HUDEP-2 (cell line): ENCODE results near the gene ADAMTS2.

Source experiments
- DNase-seq, 76 experiments: peaks; one replicate each; lab custom pipeline; 2025; ENCODE audit not compliant: unreplicated experiment in 76 of 76; lab: John Stamatoyannopoulos, UW

The ADAMTS2 gene

GRCh38 chr5:179314606-179315355 lies 30.5 kb downstream of the ADAMTS2 start:
- no peak for DNase-seq

GRCh38 chr5:179313849-179314521 lies 31.3 kb downstream of the ADAMTS2 start:
- DNase-seq, result no peak

- no peak for DNase-seq
Observed at GRCh38 chr5:179312557-179313235, 32.6 kb downstream of the ADAMTS2 start.

- DNase-seq, result no peak
Observed at GRCh38 chr5:179311581-179311980, 33.7 kb downstream of the ADAMTS2 start.

- DNase-seq, result no peak
Observed at GRCh38 chr5:179311091-179311470, 34.2 kb downstream of the ADAMTS2 start.

- DNase-seq, result no peak
Observed at GRCh38 chr5:179310439-179311090, 34.7 kb downstream of the ADAMTS2 start.

GRCh38 chr5:179309751-179310320 lies 35.4 kb downstream of the ADAMTS2 start:
- no peak for DNase-seq

- DNase-seq, result no peak
Observed at GRCh38 chr5:179309383-179309670, 35.9 kb downstream of the ADAMTS2 start.

- DNase-seq, result no peak
Observed at GRCh38 chr5:179308563-179309382, 36.5 kb downstream of the ADAMTS2 start.

GRCh38 chr5:179307931-179308471 lies 37.3 kb downstream of the ADAMTS2 start:
- no peak for DNase-seq

GRCh38 chr5:179307013-179307800 lies 38.1 kb downstream of the ADAMTS2 start:
- DNase-seq, result no peak

- DNase-seq, result no peak
Observed at GRCh38 chr5:179306191-179307012, 38.9 kb downstream of the ADAMTS2 start.

GRCh38 chr5:179304871-179305270 lies 40.4 kb downstream of the ADAMTS2 start:
- DNase-seq, result no peak

- no peak for DNase-seq
Observed at GRCh38 chr5:179304466-179304865, 40.8 kb downstream of the ADAMTS2 start.

- no peak for DNase-seq
Observed at GRCh38 chr5:179303451-179304200, 41.6 kb downstream of the ADAMTS2 start.

- no peak for DNase-seq
Observed at GRCh38 chr5:179302499-179303185, 42.6 kb downstream of the ADAMTS2 start.

GRCh38 chr5:179301796-179302195 lies 43.5 kb downstream of the ADAMTS2 start:
- no peak for DNase-seq
